Activated T-cell treated with anti-CD3 and anti-CD28 coated beads for 48 hours (primary cell): ENCODE data around the gene TRPC6.

Source experiments
- DNase-seq: peaks from one replicate; pipeline ENCODE4 v3.0.0-alpha.2; 2020; ENCODE audit warnings: low read depth

Gene TRPC6

GRCh38 chr11:101583251-101584128 lies at the start of gene TRPC6:
TSS of gene TRPC6 (minus strand) at chr11:101584007. CDS start at chr11:101583503, 504 bp downstream.
- DNase-seq, result no peak

GRCh38 chr11:101620026-101620425 lies 36.2 kb upstream of the TRPC6 start:
- no peak for DNase-seq

GRCh38 chr11:101618709-101619108 lies 34.9 kb upstream of the TRPC6 start:
- DNase-seq, result no peak

GRCh38 chr11:101617735-101618332 lies 34.0 kb upstream of the TRPC6 start:
- DNase-seq, result no peak

GRCh38 chr11:101612481-101612880 lies 28.7 kb upstream of the TRPC6 start:
- DNase-seq, result no peak

- DNase-seq, result no peak
Measured at GRCh38 chr11:101600924-101601323, 17.1 kb upstream of the TRPC6 start.

GRCh38 chr11:101586965-101587364 lies 3.2 kb upstream of the TRPC6 start:
- no peak for DNase-seq

- no peak for DNase-seq
Measured at GRCh38 chr11:101584655-101585054, 848 bp upstream of the TRPC6 start.

GRCh38 chr11:101584129-101584515 lies 315 bp upstream of the TRPC6 start:
- no peak for DNase-seq

GRCh38 chr11:101582989-101583250 lies 887 bp downstream of the TRPC6 start:
- DNase-seq, result no peak

- no peak for DNase-seq
Measured at GRCh38 chr11:101582236-101582988, 1.4 kb downstream of the TRPC6 start.

- no peak for DNase-seq
Measured at GRCh38 chr11:101577461-101577860, 6.3 kb downstream of the TRPC6 start.

GRCh38 chr11:101576456-101576855 lies 7.4 kb downstream of the TRPC6 start:
- DNase-seq, result no peak

GRCh38 chr11:101574886-101575285 lies 8.9 kb downstream of the TRPC6 start:
- DNase-seq, result no peak

GRCh38 chr11:101567071-101567470 lies 16.7 kb downstream of the TRPC6 start:
- DNase-seq, result no peak

GRCh38 chr11:101566626-101567025 lies 17.2 kb downstream of the TRPC6 start:
- DNase-seq, result no peak

- no peak for DNase-seq
Measured at GRCh38 chr11:101563166-101563565, 20.6 kb downstream of the TRPC6 start.

- no peak for DNase-seq
Measured at GRCh38 chr11:101555366-101555765, 28.4 kb downstream of the TRPC6 start.

- no peak for DNase-seq
Measured at GRCh38 chr11:101553891-101554292, 29.9 kb downstream of the TRPC6 start.

- DNase-seq, result no peak
Measured at GRCh38 chr11:101552888-101553287, 30.9 kb downstream of the TRPC6 start.

GRCh38 chr11:101528541-101528940 lies 55.3 kb downstream of the TRPC6 start:
- no peak for DNase-seq

GRCh38 chr11:101523634-101524260 lies 60.1 kb downstream of the TRPC6 start:
- DNase-seq, result no peak

- no peak for DNase-seq
Measured at GRCh38 chr11:101523193-101523592, 60.6 kb downstream of the TRPC6 start.
